OCI-M1 (cell line): ENCODE measurements around the gene PRKG2.

Experiments
- DNase-seq: peaks from one replicate; lab custom pipeline; 2025; lab: John Stamatoyannopoulos, UW

The PRKG2 gene

GRCh38 chr4:81093720-81094401 lies 121.2 kb downstream of the PRKG2 start:
- DNase-seq, result no peak

GRCh38 chr4:81085979-81086378 lies 129.0 kb downstream of the PRKG2 start:
- no peak for DNase-seq

GRCh38 chr4:81085291-81085690 lies 129.7 kb downstream of the PRKG2 start:
- no peak for DNase-seq

- no peak for DNase-seq
Measured at GRCh38 chr4:81084634-81085033, 130.4 kb downstream of the PRKG2 start.

GRCh38 chr4:81084029-81084428 lies 131.0 kb downstream of the PRKG2 start:
- DNase-seq, result no peak

- DNase-seq, result no peak
Measured at GRCh38 chr4:81081156-81081555, 133.9 kb downstream of the PRKG2 start.

GRCh38 chr4:81071013-81071412 lies 144.0 kb downstream of the PRKG2 start:
- no peak for DNase-seq

- DNase-seq, result peak; percentile 88
Measured at GRCh38 chr4:81069706-81070331, 145.2 kb downstream of the PRKG2 start.

- DNase-seq, result no peak
Measured at GRCh38 chr4:81065446-81065845, 149.6 kb downstream of the PRKG2 start.

GRCh38 chr4:81062001-81062400 lies 153.0 kb downstream of the PRKG2 start:
- no peak for DNase-seq

GRCh38 chr4:81061344-81061730 lies 153.7 kb downstream of the PRKG2 start:
- no peak for DNase-seq

- no peak for DNase-seq
Measured at GRCh38 chr4:81060587-81061343, 154.3 kb downstream of the PRKG2 start.

- no peak for DNase-seq
Measured at GRCh38 chr4:81058621-81059020, 156.4 kb downstream of the PRKG2 start.

- peak; percentile 81 for DNase-seq
Measured at GRCh38 chr4:81052119-81053068, 162.6 kb downstream of the PRKG2 start.

- no peak for DNase-seq
Measured at GRCh38 chr4:81049907-81050306, 165.1 kb downstream of the PRKG2 start.

- DNase-seq, result no peak
Measured at GRCh38 chr4:81049330-81049729, 165.7 kb downstream of the PRKG2 start.

GRCh38 chr4:81042578-81043365 lies 172.2 kb downstream of the PRKG2 start:
- DNase-seq, result no peak

- peak; percentile 72 for DNase-seq
Measured at GRCh38 chr4:81040012-81040659, 174.9 kb downstream of the PRKG2 start.

- DNase-seq, result peak; percentile 47
Measured at GRCh38 chr4:81039351-81039972, 175.6 kb downstream of the PRKG2 start.
